Peyer's patch (tissue), 4 donors: Measurements from ENCODE around the gene ZNF224.

Experiments
- POLR2A ChIP-seq, 2 donors: fragments of 450-650 bp; IDR thresholded peaks; one replicate each; pipeline ENCODE4 v1.5.1; 2017; ENCODE audit warnings: antibody characterized with exemption in 2 of 2, mild to moderate bottlenecking in 2 of 2, moderate library complexity in 2 of 2
- TF ChIP-seq, protein P1 (sequence below), 6 experiments: fragments of 450-650 bp in 4 of 6; fragments of 200-600 bp in 2 of 6; sonication (generic) in 1 of 6; IDR thresholded peaks; one replicate each; pipeline ENCODE4 v1.5.1; 2017 to 2019; ENCODE audit warnings: antibody characterized with exemption in 6 of 6, mild to moderate bottlenecking in 3 of 6, moderate library complexity in 1 of 6

DNA sequence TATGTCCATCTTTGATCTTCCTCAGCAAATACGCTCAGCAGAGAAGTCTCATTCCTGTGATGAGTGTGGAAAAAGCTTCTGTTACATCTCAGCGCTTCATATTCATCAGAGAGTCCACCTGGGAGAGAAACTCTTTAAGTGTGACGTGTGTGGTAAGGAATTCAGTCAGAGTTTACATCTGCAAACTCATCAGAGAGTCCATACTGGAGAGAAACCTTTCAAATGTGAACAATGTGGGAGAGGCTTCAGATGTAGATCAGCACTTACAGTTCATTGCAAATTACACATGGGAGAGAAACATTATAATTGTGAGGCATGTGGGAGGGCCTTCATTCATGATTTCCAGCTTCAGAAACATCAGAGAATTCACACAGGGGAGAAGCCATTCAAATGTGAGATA is 27.9 kb upstream of the ZNF224 start:
- TF ChIP-seq, protein P1, sequence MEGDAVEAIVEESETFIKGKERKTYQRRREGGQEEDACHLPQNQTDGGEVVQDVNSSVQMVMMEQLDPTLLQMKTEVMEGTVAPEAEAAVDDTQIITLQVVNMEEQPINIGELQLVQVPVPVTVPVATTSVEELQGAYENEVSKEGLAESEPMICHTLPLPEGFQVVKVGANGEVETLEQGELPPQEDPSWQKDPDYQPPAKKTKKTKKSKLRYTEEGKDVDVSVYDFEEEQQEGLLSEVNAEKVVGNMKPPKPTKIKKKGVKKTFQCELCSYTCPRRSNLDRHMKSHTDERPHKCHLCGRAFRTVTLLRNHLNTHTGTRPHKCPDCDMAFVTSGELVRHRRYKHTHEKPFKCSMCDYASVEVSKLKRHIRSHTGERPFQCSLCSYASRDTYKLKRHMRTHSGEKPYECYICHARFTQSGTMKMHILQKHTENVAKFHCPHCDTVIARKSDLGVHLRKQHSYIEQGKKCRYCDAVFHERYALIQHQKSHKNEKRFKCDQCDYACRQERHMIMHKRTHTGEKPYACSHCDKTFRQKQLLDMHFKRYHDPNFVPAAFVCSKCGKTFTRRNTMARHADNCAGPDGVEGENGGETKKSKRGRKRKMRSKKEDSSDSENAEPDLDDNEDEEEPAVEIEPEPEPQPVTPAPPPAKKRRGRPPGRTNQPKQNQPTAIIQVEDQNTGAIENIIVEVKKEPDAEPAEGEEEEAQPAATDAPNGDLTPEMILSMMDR (IDR thresholded peaks at IDR 0.05): no peak
- no peak for TF ChIP-seq POLR2A (IDR thresholded peaks at IDR 0.05)
